Right ventricle myocardium inferior (tissue), 1 donor: ENCODE results near the gene RBM12. TPM values are rescaled to one million over a fixed set of nuclear protein-coding genes. Genes with fewer than 3 reads are reported as not detected.
A peak's percentile ranks its signal among the peaks of the same experiment; 100 is the strongest.

Source experiments
- ATAC-seq: fragments of 200-7000 bp; cut with Tn5 transposase; one replicate; pipeline ENCODE4 v1.9.1; 2020; ENCODE audit warnings: mild to moderate bottlenecking, moderate library complexity
- DNase-seq: peaks from one replicate; pipeline ENCODE4 v3.0.0; 2021; ENCODE audit errors: missing footprints
- intact Hi-C: fragments of 100-400 bp; cut with DNase I; formaldehyde crosslinking; loops from one replicate; pipeline ENCODE4 v1.11.0; 2022
- total RNA-seq: library from RNA; stranded (reverse); fragmentation: NEBNext Ultra II Directional; extraction: Animal tissue kit (Norgen Biotek cat#: 25700); gene quantifications from one replicate; pipeline ENCODE4 v1.2.1, GENCODE V29; 2021
- donor health status: DM: no; HTN: yes; CAD: no; lungs with severe emphysema.

RBM12 gene
- total RNA-seq, 1 donor from 2014 or later: 41.4 TPM

DNA sequence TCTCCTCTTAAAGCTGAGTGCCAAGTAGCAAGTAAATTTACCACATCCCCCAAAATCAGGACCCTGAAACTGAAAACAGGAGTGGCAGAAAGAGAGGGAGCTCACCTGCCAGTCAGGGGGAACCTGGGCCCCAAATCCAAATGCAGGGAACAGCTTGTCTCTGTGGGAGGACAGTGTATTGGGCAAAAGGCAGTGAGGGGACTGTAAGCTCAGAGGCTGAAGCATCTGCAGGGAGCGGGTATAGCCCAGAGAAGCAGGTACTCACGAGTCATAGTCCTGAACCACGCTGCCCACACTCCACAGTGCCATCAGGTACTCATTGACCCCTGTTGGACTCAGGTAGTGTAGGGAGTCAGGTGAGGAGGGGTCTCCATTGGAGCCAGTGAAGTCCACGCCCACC, 34.1 kb downstream of the RBM12 start:
- DNase-seq (no peak), ATAC-seq (no peak)
- intact Hi-C loops: no loop called here

DNA sequence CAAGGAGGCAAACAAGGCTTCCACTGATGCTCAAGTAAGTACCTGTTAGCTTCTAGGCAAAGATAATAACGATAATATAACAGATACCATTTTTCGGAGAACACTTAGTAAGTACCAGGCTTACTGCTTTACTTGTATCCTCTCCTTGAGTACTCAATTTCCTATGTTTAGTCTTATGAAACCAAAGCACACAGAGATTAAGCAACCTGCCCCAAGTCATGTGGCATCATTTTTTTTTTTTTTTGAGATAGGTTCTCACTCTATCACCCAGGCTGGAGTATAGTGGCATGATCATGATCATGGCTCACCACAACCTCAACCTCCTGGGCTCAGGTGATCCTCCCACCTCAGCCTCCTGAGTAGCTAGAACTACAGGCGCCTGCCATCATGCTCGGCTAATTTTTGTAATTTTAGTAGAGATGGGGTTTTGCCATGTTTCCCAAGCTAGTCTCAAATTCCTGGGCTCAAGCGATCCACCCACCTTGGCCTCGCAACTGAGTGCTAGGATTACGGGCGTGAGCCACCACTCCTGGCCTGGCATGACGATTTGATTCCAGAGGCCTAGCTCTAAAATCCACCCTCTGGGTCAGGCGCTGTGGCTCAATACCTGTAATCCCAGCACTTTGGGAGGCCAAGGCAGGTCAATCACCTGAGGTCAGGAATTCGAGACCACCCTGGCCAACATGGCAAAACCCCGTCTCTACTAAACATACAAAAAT, 35.1 kb downstream of the RBM12 start:
- ATAC-seq: no peak
- intact Hi-C loops: no loop called here
- no peak for DNase-seq

DNA sequence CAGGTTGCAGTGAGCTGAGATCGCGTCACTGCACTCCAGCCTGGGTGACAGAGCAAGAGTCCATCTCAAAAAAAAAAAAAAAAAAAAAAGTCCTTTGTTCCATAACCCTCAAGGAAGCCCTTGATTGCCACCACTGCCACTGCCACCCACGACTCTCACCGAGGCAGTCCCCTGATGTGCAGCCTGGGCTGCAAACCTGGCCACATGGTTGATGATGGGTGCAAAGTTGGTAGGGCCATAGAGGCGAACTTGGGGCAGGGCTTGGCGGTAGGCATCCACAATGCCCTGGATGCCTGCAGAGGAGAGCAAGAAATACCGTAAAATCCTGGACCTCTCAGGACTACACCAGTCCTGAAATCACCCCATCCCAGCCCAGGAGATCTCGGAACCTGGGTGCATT, 37.6 kb downstream of the RBM12 start:
- intact Hi-C loops: no loop called here
- no peak for ATAC-seq
- DNase-seq: no peak

DNA sequence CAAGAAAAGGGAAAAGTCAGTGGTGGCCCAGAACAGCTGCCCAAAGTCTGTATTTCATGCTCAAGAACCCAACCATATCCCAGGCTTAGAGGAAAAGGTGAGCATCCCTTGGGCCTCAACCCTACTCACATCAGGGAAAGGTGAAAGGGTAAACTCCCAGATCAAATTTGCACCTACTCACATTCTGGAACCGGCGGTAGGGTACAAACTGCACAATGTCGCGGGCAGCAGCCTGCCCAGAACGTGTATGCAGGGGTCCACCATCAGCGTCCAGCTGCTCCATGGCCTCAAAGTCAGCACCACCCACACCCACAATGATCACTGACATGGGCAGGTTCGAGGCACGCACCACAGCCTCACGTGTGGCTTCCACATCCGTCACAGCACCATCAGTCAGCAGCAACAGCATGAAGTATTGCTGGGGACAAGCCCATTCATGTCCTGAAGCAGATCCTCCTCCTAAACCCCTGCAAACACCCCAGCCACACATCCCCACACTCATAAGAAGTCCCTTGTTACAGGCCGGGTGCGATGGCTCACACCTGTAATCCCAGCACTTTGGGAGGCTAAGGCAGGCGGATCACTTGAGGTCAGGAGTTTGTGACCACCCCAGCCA, 38.2 kb downstream of the RBM12 start:
- intact Hi-C loops: no loop called here
- DNase-seq (no peak), ATAC-seq (no peak)

DNA sequence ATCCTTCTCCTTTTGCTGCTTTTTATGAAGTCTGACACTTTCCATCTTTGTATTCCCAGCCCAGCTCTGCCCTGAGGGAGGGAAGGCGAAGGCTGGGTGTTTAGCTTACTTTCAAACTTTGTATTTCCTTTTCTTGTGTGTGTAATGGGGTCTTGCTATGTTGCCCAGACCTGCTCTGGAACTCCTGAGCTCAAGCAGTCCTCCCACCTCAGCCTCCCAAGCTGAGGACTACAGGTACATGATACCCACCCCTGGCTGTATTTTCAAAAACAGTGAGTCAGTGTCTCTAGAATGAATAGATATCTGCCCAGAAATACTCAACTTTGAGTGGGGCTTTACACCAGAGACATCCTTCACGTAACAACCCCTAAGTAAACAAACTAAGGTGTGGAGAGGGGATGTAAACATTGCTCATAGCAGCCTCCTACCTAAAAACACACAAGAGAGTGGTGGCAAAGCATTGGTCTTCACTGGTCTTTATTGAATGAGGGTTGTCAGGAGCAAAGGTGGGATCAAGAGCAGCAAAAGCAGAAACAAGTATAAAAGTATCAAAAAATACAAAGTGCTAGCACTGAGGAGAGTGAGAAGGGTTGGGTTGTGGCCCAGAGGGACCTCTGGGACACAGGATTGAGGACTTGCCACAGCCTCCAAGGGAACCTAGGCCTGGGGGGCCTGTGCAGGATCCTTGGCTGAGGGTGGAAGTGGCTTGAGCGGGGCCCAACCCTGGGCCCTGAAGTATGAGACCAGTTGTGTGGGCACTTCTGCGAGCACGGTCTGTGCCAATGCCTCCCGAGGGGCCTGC, 38.9 kb downstream of the RBM12 start:
- DNase-seq (no peak), ATAC-seq (no peak)
- intact Hi-C loops: no loop called here

DNA sequence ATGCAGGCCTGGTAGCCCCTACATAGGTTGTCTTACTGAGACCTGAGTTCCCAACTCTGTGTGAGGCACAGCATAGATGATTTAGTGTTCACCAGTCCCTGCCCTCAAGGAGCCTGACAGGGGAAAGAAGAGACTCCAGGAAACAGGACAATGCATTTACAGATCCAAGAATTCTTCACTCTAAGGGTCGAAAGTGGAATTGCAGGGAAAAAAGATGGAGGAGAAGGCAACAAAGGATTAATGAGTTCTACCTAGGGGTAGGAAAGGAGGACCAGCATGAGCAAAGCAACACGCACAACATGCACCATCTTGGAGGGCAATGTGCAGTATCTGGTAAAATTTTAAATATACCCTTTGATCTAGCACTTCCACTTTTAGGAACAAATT, 43.1 kb downstream of the RBM12 start:
- intact Hi-C loops: no loop called here
- no peak for ATAC-seq

DNA sequence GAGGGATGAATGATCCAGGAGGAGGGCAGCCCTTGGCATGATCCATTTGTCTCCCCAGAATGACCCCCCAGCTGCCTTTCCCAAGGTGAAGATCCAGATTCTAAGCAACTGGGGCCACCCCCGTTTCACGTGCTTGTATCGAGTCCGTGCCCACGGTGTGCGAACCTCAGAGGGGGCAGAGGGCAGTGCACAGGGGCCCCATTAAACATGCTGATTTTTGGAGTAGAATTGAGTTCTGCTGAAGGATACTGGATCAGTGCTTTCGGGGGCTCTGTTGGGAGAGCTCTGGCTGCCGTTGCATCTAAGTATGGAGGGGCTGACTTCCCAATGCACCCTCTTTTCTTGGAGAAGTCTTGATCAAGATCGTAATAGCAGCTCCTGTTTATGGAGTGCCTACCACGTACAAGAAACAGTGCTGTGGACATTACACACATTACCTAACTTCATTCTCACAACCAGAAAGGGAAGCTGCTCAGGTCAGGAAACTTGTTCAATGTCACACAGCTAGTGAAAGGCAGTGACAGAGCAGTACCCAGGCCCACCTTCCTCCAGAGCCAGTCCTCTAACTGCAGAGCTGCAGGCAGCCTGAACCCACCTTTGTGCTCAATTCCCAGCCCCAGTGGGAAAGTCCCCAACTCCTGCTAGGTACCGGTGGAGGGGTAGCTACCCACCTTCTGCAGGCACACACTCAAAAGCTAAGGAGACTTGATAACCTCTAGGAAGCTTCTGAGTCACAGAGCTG, 43.7 kb downstream of the RBM12 start:
- intact Hi-C loops: no loop called here
- ATAC-seq: no peak
- no peak for DNase-seq

More for the DNA sequence above, 43.1 kb downstream of the RBM12 start:
- no peak for DNase-seq

DNA sequence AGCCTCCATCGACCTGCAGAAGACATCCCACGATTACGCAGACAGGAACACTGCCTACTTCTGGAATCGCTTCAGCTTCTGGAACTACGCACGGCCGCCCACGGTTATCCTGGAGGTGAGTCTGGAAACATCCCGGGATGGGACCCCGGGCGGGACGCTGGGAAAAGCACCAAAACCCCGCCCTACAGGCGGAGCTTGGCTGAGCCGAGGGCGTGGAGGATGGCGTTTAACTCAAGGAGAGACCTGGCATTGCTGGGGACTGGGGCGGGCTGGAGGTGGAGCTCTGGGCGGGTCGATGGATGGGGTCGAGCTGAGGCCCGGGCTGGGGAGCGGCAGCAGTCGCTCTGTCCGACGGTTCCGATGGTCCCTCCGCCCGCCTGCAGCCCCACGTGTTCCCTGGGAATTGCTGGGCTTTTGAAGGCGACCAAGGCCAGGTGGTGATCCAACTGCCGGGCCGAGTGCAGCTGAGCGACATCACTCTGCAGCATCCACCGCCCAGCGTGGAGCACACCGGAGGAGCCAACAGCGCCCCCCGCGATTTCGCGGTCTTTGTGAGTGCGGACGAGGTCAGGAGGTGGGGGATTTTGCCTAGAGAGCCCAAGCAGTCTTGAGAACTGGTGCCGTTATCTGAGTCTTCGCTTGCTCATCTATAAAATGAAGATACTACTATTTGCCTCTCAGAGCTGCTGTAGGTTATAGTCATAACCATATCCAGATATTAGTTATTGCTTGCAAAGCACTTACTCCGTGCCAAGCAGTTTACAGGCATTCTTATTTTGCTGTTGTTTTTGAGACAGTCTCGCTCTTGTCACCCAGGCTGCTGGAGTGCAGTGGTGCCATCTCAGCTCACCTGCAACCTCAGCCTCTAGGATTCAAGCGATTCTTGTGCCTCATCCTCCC, 45.3 kb downstream of the RBM12 start:
- peak; percentile 85 for DNase-seq
- ATAC-seq: peak; percentile 41
- intact Hi-C loops: loop anchor here (10.0 kb wide), 1 partner anchor 265 kb away; no protein-coding TSS in a partner anchor

DNA sequence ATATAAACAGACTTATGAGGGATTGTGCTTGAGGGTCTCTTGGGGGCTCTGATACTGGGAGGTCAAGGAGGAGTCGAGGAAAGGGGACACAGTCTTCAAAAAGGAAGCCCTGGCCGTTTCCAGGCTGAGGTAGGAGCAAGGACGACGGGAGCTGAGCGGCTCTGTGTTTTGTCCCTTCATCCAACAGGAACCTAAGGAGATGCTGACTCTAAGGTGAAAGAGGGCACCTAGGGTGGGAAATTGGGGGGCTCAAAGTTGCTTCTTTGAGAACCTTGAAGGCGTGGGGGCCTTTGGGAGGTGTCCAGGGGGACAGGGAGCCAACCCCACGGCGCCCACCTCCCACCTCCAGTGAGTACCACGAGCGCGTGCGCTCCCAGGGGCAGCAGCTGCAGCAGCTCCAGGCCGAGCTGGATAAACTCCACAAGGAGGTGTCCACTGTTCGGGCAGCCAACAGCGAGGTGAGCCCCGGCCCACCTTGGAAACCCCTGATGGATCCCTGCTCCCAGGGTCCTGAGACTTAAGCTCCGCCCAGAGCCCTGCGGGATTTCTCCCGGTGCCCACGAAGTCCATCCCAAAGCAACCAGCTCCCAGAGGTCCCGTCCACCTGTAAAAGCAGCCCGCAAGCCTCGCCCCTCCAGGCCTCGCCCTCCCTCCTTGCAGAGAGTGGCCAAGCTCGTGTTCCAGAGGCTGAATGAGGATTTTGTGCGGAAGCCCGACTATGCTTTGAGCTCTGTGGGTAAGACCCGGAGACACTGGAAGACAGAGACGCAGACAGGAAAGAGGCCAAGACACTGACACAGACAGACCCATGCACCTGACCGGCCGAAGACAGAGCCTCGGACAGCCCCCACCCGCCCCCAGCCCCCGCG, 46.2 kb downstream of the RBM12 start:
- no peak for ATAC-seq
- DNase-seq: no peak

DNA sequence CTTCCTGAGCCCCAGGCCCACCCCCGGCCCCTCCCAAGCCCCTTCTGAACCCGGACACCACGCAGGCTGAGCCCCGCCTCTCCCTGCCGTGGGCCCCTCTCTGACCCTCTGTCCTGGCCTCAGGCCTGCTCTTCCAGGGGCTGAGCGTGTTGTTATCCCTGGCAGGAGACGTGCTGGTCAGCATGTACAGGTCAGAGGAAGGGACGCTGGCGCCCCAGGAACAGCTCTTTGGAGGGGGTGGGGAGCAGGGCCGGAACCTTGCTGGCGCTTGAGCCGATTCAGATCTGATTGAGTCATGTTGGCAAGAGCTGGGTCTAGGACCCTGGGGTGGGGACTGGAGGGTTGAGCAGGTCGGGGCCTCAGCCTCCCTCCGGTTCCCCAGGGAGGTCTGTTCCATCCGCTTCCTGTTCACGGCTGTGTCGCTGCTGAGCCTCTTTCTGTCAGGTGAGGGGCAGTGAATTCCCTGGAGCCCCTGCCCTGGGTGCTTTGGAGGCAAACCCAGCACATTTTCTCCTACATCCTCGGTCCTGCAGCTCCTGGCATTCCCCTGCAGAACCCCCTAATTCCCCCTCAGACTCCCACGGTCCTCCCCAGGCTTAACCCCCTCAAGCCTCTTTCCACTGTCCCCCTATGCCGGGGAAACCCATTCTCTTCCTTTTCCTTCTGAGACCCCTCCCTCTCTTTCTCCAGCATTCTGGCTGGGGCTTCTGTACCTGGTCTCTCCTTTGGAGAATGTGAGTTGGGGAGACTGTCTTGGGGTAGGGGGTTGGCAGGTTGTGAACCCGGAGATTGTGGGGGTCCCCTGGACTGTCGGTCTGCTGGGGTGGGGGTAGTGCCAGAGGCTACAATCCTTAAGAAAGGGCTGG, 47.1 kb downstream of the RBM12 start:
- peak; percentile 5 for ATAC-seq
- intact Hi-C loops: loop anchor here (2.0 to 10.0 kb wide), 2 partner anchors 45 to 267 kb away; no protein-coding TSS in a partner anchor
- peak; percentile 80 for DNase-seq

More for the DNA sequence above, 46.2 kb downstream of the RBM12 start:
- intact Hi-C loops: loop anchor here (10.0 kb wide), 1 partner anchor 266 kb away; no protein-coding TSS in a partner anchor

DNA sequence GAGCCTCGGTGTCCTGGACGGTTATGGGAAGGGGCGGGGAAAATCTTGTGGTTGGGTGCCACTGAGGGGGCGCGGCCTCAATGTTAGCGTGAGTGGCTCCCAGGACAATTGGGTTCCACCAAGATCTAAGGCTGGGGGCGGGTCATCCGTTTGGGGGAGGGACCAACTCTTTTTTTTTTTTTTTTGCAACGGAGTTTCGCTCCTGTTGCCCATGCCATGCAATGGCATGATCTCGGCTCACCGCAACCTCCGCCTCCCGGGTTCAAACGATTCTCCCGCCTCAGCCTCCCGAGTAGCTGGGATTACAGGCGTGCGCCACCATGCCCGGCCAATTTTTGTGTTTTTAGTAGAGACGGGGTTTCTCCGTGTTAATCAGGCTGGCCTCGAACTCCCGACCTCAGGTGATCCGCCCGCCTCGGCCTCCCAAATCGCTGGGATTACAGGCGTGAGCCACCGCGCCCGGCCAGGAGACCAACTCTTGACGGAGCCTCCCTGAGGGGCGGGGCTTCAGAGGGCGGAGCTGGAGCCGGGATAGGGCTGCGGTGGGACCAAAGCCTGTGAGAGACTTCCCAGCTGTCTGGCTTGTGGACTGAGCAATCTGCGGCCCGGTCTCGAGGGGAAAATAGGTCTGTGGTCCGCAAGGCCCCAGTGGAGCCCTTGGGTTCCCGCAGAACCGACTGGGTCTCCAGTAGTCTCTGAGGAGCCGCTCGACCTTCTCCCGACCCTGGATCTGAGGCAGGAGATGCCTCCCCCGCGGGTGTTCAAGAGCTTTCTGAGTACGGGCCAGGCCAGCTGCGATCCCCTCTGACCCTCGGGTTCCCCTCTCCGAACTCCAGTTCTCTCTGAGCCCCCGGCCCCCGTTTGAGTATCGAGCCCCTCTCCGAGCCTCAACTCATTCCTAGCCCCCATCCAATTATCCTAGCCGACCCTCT, 48.0 kb downstream of the RBM12 start:
- DNase-seq: peak; percentile 93
- intact Hi-C loops: loop anchor here (2.0 to 10.0 kb wide), 2 partner anchors 46 to 268 kb away; no protein-coding TSS in a partner anchor
- ATAC-seq: peak; percentile 66

DNA sequence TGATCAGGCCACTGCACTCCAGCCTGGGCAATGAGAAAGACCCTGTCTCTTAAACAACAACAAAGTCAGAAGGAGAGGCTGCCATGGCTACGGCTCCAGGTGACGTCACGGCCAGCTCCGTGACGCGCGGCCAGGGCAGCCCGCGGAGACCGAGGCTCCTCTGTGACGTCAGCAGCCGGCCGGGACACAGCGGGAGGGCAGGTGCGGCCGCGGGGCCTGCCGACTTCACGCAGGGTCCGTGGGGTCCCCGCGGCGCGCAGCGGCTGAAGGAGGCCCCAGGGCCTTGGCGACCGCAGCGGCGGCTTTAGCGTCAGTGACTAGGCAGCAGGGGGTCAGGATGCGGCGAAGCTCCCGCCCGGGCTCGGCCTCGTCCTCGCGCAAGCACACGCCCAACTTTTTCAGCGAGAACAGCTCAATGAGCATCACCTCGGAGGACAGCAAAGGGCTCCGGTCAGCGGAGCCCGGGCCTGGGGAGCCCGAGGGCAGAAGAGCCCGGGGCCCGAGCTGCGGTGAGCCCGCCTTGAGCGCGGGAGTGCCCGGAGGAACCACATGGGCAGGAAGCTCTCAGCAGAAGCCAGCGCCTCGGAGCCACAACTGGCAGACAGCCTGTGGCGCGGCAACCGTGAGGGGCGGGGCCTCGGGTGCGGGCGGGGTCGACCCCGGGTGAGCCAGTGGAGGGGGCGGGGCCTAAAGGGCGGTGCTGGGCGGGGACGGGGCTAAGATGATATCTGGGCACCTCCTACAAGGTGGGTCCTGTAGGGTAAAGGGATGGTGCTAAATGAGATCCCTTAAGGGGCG, 48.8 kb downstream of the RBM12 start, which contains the start of gene SPAG4:
Gene SPAG4, plus strand, starts transcription at position 163 of the 798 bp plus-strand sequence. Its CDS starts 175 bp downstream, at position 338.
- ATAC-seq: peak; percentile 95
- peak; percentile 99 for DNase-seq
- intact Hi-C loops: loop anchor here (2.0 to 10.0 kb wide), 2 partner anchors 47 to 269 kb away; no protein-coding TSS in a partner anchor

DNA sequence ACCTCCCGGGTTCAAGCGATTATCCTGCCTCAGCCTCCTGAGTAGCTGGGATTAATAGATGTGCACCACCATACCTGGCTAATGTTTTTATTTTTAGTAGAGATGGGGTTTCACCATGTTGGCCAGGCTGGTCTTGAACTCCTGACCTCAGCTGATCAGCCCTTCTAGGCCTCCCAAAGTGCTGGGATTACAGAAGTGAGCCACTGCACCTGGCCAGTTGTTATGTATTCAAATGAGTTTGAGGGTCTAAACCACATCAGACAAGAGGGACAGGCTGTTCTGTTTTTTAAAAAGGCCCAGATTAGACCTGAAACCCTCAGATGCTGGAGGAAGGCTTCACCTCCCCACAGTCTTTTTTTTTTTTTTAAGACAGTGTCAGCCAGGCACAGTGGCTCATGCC, 53.2 kb downstream of the RBM12 start:
- no peak for DNase-seq
- intact Hi-C loops: loop anchor here (10.0 kb wide), 1 partner anchor 273 kb away; no protein-coding TSS in a partner anchor

More for the DNA sequence above, 53.2 kb downstream of the RBM12 start:
- ATAC-seq: no peak
